Left lung (tissue), 10 donors: ENCODE results near the gene SSR1. TPM values are rescaled to one million over a fixed set of nuclear protein-coding genes. Genes with fewer than 3 reads are reported as not detected.

ENCODE experiments used
- ATAC-seq: fragments of 200-7000 bp; cut with Tn5 transposase; one replicate; pipeline ENCODE4 v1.9.1; 2020; ENCODE audit warnings: moderate library complexity
- DNase-seq, 4 donors: peaks; one replicate each; pipeline ENCODE4 v3.0.0-alpha.2; 2013 to 2020
- H3K27ac ChIP-seq, 2 donors: fragments of 200-600 bp; sonication (generic) in 1 of 2; one replicate each; pipeline versions ENCODE4 v1.5.0 to v1.8.0; 2020 to 2021
- H3K27me3 ChIP-seq, 2 donors: fragments of 200-600 bp; sonication (generic) in 1 of 2; one replicate each; pipeline versions ENCODE4 v1.5.0 to v1.8.0; 2020 to 2021
- H3K36me3 ChIP-seq, 2 donors: fragments of 200-600 bp; sonication (generic) in 1 of 2; one replicate each; pipeline versions ENCODE4 v1.5.0 to v1.8.0; 2020 to 2021
- H3K4me1 ChIP-seq, 2 donors: fragments of 200-600 bp; one replicate each; pipeline ENCODE4 v1.8.0; 2021
- H3K4me3 ChIP-seq, 2 donors: fragments of 200-600 bp; sonication (generic) in 1 of 2; one replicate each; pipeline versions ENCODE4 v1.5.0 to v1.8.0; 2020 to 2021; ENCODE audit warnings: mild to moderate bottlenecking in 1 of 2
- H3K9me3 ChIP-seq, 2 donors: fragments of 200-600 bp; sonication (generic) in 1 of 2; one replicate each; pipeline versions ENCODE4 v1.5.0 to v1.8.0; 2020 to 2021
- intact Hi-C, 2 donors: fragments of 100-400 bp; cut with DNase I; formaldehyde crosslinking; loops; one replicate each; pipeline versions ENCODE4 v1.11.2 to v1.14.2; 2022
- polyA plus RNA-seq, 6 donors: library from polyadenylated mRNA; unstranded; fragments of 120-200 nt; gene quantifications; one replicate each; pipeline ENCODE4 v1.2.1, GENCODE V29; 2013; ENCODE audit not compliant: insufficient read length in 6 of 6
- total RNA-seq, 2 donors: library from RNA; stranded (reverse); fragmentation: NEBNext Ultra II Directional; extraction: Animal tissue kit (Norgen Biotek cat#: 25700); gene quantifications; one replicate each; pipeline ENCODE4 v1.2.1, GENCODE V29; 2021
- TF ChIP-seq, protein P1 (sequence below), 2 donors: fragments of 200-600 bp; sonication (generic) in 1 of 2; IDR thresholded peaks; one replicate each; pipeline versions ENCODE4 v1.5.0 to v1.8.0; 2021; ENCODE audit warnings: antibody characterized with exemption in 2 of 2
- donor health status: DM: no; HTN: yes; CAD: no.
- donor health status: DM: no; HTN: no; CAD: no.

SSR1 gene
- total and polyA plus RNA-seq, 8 donors: 111 to 247 (median 124) TPM

DNA sequence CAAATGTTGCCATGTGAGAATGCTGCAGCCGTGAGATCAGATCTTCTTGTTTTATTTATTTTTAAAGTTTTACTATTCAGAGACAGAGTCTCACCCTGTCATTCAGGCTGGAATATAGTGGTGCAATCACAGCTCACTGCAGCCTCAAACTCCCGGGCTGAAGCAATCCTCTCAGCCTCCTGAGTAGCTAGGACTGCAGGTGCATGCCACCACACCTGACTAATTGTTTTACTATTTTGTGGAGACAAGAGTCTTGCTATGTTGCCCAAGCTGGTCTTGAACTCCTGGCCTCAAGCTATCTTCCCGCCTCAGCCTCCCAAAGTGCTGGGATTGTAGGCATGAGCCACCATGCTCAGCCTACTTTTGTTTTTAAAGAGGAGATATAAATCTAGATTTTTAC, 22.5 kb upstream of the SSR1 start:
- Histone ChIP-seq H3K27ac (no peak overlapping the region), H3K4me1 (no peaks in the 10 kb centered on the region), H3K27me3 (no peaks in the 10 kb centered on the region), H3K36me3 (no peaks in the 10 kb centered on the region), H3K4me3 (no peak overlapping the region), H3K9me3 (no peaks in the 10 kb centered on the region)
- TF ChIP-seq, protein P1, sequence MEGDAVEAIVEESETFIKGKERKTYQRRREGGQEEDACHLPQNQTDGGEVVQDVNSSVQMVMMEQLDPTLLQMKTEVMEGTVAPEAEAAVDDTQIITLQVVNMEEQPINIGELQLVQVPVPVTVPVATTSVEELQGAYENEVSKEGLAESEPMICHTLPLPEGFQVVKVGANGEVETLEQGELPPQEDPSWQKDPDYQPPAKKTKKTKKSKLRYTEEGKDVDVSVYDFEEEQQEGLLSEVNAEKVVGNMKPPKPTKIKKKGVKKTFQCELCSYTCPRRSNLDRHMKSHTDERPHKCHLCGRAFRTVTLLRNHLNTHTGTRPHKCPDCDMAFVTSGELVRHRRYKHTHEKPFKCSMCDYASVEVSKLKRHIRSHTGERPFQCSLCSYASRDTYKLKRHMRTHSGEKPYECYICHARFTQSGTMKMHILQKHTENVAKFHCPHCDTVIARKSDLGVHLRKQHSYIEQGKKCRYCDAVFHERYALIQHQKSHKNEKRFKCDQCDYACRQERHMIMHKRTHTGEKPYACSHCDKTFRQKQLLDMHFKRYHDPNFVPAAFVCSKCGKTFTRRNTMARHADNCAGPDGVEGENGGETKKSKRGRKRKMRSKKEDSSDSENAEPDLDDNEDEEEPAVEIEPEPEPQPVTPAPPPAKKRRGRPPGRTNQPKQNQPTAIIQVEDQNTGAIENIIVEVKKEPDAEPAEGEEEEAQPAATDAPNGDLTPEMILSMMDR (IDR thresholded peaks at IDR 0.05): no peak
- ATAC-seq: no peak
- intact Hi-C loops: no loop called here
- no peak for DNase-seq

DNA sequence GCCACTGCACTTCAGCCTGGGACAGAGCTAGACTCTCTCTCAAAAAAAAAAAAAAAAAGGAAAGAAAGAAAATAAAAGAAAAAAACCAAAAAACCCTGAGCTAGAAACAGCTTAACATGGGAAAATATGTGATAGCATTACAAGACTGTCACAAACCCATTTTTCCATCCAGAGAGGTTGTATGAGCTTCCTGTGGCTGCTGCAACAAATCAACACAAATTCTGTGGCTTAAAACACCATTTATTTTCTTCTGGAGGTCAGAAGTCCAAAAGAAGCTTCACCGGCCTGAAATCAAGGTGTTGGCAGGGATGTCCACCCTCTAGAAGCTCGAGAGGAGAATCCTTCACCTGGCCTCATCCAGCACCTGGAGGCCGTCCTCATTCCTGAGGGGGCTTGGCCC, 21.7 kb upstream of the SSR1 start:
- Histone ChIP-seq H3K9me3 (no peaks in the 10 kb centered on the region), H3K27ac (no peak overlapping the region), H3K36me3 (no peaks in the 10 kb centered on the region), H3K27me3 (no peaks in the 10 kb centered on the region), H3K4me1 (no peaks in the 10 kb centered on the region), H3K4me3 (no peak overlapping the region)
- intact Hi-C loops: no loop called here
- ATAC-seq (no peak), DNase-seq (no peak)
- TF ChIP-seq, protein P1 (IDR thresholded peaks at IDR 0.05): no peak

DNA sequence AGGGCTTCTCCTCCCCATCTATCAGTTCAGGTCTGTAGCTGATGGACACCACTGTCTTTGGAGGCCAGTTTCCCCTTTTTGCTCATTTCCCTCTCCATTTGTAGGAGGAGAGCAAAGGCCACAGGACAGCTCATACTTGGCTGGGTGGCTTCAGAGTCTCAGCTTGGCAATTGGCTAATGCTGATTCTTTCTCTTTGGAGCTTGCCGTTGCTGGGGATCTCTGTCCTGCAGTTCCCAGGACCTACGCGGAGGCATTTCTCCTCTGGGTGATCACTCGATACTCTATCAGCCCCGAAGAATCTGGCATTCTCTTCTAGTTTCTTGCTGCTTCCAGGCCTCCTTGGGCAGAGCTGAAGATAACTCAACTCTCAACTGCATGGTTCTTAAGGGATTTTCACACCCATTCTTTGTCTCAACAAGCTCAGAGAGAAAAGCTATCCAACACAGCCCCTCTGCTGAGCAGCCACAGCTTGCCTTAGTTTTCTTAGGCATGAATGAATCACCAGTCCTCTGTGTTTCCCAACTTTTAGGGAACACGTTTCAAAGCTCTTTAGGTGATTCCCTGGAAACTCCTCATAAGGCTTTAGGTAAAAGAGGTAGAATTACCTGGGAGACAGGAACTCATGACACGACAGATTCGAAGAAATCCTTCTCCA, 19.2 kb upstream of the SSR1 start:
- ATAC-seq (peak; percentile 59), DNase-seq (no peak)
- no peaks in the 10 kb centered on the region for H3K9me3 ChIP-seq
- H3K36me3 ChIP-seq: no peaks in the 10 kb centered on the region
- no peak overlapping the region for H3K4me3 ChIP-seq
- intact Hi-C loops: no loop called here
- TF ChIP-seq, protein P1 (IDR thresholded peaks at IDR 0.05): no peak
- H3K4me1 ChIP-seq: peaks cover 0 to 5% of the 10 kb centered on the region in 2 donors
- H3K27me3 ChIP-seq: no peaks in the 10 kb centered on the region
- H3K27ac ChIP-seq: no peak overlapping the region

DNA sequence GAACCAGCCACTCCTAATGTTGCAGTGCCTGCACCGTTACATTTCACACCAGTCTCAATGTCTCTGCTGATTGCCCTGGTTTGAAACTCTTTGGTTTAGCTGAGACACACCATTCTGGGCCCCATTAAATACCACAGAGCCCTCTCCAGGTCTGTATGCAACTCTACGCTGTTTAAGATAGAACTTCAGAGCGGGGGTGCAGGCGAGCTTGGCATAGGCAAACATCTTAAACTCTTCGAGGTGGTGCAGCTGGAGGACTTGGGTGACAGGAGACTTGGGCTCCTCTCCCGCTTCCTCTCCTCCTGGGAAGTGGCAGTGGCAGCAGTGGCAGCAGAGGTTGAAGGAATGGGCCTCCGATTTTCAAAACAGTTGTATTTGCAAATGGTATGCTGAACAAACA, 18.5 kb upstream of the SSR1 start:
- intact Hi-C loops: no loop called here
- H3K4me1 ChIP-seq: peaks cover 0 to 5% of the 10 kb centered on the region in 2 donors
- TF ChIP-seq, protein P1 (IDR thresholded peaks at IDR 0.05): no peak
- no peak overlapping the region for H3K27ac ChIP-seq
- no peaks in the 10 kb centered on the region for H3K27me3 ChIP-seq
- ATAC-seq (no peak), DNase-seq (no peak)
- no peaks in the 10 kb centered on the region for H3K36me3 ChIP-seq
- H3K4me3 ChIP-seq: no peak overlapping the region
- H3K9me3 ChIP-seq: no peaks in the 10 kb centered on the region

DNA sequence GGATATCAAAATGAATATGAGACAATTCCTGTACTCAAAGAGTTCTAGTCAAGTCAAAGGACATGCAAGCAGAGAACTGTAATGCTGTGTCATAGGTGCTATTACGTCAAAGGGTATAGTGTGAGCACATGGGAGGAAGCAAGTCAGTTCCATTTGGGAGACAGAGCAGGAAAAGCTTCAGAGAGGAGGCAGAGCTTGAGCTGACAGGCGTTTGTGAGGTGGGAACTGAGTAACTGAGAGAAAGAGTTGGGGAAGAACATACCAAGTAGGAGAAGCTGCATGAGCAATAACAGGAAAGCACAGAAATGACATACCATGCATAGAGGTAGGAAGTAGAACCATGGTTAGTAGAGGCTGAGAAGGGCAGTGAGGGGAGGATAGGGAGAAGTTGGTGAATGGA, 15.2 kb upstream of the SSR1 start:
- DNase-seq (no peak), ATAC-seq (peak; percentile 30)
- Histone ChIP-seq H3K4me1 (peaks cover 0 to 20% of the 10 kb centered on the region in 2 donors), H3K27me3 (no peaks in the 10 kb centered on the region), H3K27ac (peak overlapping the region in 1 of 2 donors; percentile 23), H3K36me3 (no peaks in the 10 kb centered on the region), H3K4me3 (no peak overlapping the region), H3K9me3 (no peaks in the 10 kb centered on the region)
- TF ChIP-seq, protein P1 (IDR thresholded peaks at IDR 0.05): no peak
- intact Hi-C loops: no loop called here
